Small intestine (tissue), 7 donors: ENCODE results near the gene IGF1R. TPM values are rescaled to one million over a fixed set of nuclear protein-coding genes. Genes with fewer than 3 reads are reported as not detected.

Source experiments
- DNase-seq, 2 donors: peaks; one replicate each; pipeline versions ENCODE4 v3.0.0 to v3.0.0-alpha.2; 2013
- FAIRE-seq: peaks from 2 replicates; lab custom pipeline; 2012; peaks lifted over from hg19 to GRCh38; lab: Jason Lieb, UNC
- H3K27ac ChIP-seq, 3 donors: one replicate each; pipeline ENCODE4 v1.5.1; 2013; ENCODE audit warnings: low read length in 2 of 3, mild to moderate bottlenecking in 2 of 3, control low read depth in 1 of 3, inconsistent platforms in 1 of 3, low read depth in 1 of 3, moderate library complexity in 1 of 3
- H3K27me3 ChIP-seq, 3 donors: one replicate each; pipeline ENCODE4 v1.6.1; 2013; ENCODE audit warnings: low read length in 3 of 3, inconsistent platforms in 1 of 3; ENCODE audit not compliant: control insufficient read depth in 3 of 3, insufficient read depth in 3 of 3
- H3K36me3 ChIP-seq, 3 donors: one replicate each; pipeline ENCODE4 v1.6.1; 2013; ENCODE audit warnings: low read length in 3 of 3, inconsistent platforms in 1 of 3, low read depth in 1 of 3, mild to moderate bottlenecking in 1 of 3, moderate library complexity in 1 of 3; ENCODE audit not compliant: control insufficient read depth in 3 of 3, insufficient read depth in 2 of 3
- H3K4me1 ChIP-seq, 3 donors: one replicate each; pipeline ENCODE4 v1.6.1; 2013; ENCODE audit warnings: low read length in 2 of 3, inconsistent platforms in 1 of 3, low read depth in 1 of 3, mild to moderate bottlenecking in 1 of 3, moderate library complexity in 1 of 3; ENCODE audit not compliant: control insufficient read depth in 3 of 3, insufficient read depth in 2 of 3
- H3K4me3 ChIP-seq, 3 donors: one replicate each; pipeline ENCODE4 v1.5.1; 2013; ENCODE audit warnings: low read length in 3 of 3, control low read depth in 1 of 3, inconsistent platforms in 1 of 3, low read depth in 1 of 3, mild to moderate bottlenecking in 1 of 3, moderate library complexity in 1 of 3
- H3K9me3 ChIP-seq, 2 donors: one replicate each; pipeline ENCODE4 v1.6.1; 2013; ENCODE audit warnings: low read depth in 1 of 2, low read length in 1 of 2; ENCODE audit not compliant: control insufficient read depth in 2 of 2, insufficient read depth in 1 of 2
- WGBS, 3 donors: extraction: QIAGEN DNeasy Blood & Tissue Kit; methylation state at CpG; one replicate each; pipeline ENCODE4 v1.1.7; 2013; 5-methylcytosine and 5-hydroxymethylcytosine counted together
- polyA plus RNA-seq, 4 donors: library from polyadenylated mRNA; stranded (reverse) in 3 of 4; unstranded in 1 of 4; fragments of 200-250 nt in 3 of 4; fragments of 120-200 nt in 1 of 4; gene quantifications; one replicate each; pipeline versions ENCODE4 v1.2.1 to v1.2.3, GENCODE V29; 2013
- donor health status: healthy with polysubstance abuse.
- donor health status: control.
- donor health status: control.
- donor health status: Bipolar disorder and iron deficiency.
- donor health status: healthy.

The IGF1R gene
- polyA plus RNA-seq, 4 donors, result 0.54 to 27.9 (median 3.8) TPM

DNA sequence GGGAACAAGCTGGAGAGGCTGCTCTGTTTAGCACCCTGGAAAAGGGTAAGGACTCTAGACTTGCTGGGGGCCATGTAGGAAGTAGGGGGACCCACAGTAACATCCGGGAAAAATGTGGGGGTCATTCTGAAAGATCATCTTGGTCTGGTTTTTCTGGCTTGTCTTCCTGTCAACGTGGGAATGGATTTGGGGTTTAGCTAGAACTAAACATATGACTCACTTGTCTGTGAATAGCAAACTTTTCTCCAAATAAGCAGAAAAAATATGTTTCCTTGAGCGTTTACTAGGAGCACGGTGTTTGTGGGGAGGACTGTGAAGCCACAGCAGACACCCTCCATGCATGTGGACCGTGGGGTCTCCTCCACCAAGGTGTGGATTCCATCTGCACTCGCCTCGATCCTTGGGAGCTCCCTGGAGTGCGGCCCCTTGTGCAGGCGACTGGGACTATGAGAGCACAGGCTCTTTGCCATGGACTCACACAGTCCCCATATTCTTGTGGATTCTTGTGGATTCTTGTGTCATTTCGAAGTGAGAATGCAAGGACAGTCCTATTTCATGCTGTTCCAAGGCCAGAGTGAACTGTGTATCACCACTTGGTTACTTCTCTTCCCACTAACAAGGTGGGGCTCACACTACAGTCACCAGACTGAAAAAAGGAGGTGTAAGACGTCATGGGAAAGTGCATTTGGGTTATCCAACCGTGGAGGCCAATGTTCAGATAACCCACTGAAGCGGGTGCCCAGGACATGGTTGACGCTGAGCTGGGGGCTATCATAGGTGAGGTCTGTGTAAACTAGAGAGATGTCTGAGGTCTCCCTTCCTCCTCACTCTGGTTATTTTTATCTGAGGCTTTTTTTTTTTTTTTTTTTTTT, 333.7 kb downstream of the IGF1R start:
- H3K36me3 ChIP-seq, result no peaks in the 10 kb centered on the region
- peak overlapping the region in 1 of 3 donors; percentile 74 for H3K27ac ChIP-seq
- DNase-seq, result no peak
- H3K27me3 ChIP-seq, result no peaks in the 10 kb centered on the region
- peaks cover 0 to 6% of the 10 kb centered on the region in 2 donors for H3K9me3 ChIP-seq
- H3K4me1 ChIP-seq, result no peaks in the 10 kb centered on the region
- no peak for FAIRE-seq
- no peak overlapping the region for H3K4me3 ChIP-seq
- WGBS, 3 donors, result 70 to 75% (median 75%) methylated on average over 14 of the region's 14 CpGs

DNA sequence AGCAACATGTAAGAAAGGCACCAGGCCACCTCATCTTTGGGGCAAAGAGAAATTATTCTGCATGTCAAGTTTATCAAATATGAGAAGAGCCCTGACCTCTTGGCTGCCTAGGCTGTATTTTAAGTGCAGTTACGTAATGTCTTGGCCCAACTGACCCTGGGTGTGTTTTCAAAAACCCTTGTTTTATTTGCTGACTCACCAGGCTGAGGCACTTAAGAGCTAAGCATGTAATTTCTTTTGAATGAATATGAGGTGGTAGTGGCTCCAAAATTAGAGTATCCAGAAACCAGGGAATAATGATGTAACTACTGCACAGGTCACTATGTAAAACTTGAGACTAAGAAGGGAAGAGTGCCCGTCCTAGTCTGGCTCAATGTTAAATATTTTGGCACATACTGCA, 335.0 kb downstream of the IGF1R start:
- no peaks in the 10 kb centered on the region for H3K4me1 ChIP-seq
- H3K27me3 ChIP-seq, result no peaks in the 10 kb centered on the region
- H3K36me3 ChIP-seq, result no peaks in the 10 kb centered on the region
- FAIRE-seq, result no peak
- no peak overlapping the region for H3K27ac ChIP-seq
- H3K4me3 ChIP-seq, result no peak overlapping the region
- peaks cover 0 to 12% of the 10 kb centered on the region in 2 donors for H3K9me3 ChIP-seq
- 45 to 56% (median 50%) methylated on average over 2 of the region's 2 CpGs for WGBS, 3 donors
- DNase-seq, result no peak

DNA sequence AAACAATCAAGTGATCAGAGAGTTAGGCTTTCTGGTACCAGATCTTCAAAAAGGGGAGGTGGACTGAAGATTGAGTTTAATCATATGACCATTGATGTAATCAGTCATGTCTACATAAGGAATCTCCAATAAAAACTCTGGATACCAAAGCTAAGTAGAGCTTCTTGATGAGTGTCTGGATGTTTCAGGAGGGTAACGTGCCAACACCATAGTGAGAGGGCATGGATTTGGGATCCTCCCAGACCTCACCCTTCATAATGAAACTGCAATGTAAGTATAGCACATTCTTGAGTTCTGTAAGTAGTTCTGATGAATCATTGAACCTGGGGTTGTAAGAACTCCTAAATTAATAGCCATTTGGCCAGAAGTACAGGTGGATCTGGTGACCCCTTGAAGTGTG, 337.9 kb downstream of the IGF1R start:
- H3K4me1 ChIP-seq, result no peaks in the 10 kb centered on the region
- no peaks in the 10 kb centered on the region for H3K27me3 ChIP-seq
- no peaks in the 10 kb centered on the region for H3K36me3 ChIP-seq
- DNase-seq (no peak), FAIRE-seq (no peak)
- H3K9me3 ChIP-seq, result peaks cover 0 to 12% of the 10 kb centered on the region in 2 donors
- no peak overlapping the region for H3K27ac ChIP-seq
- WGBS, 3 donors, result 86 to 94% (median 87%) methylated on average over 1 of the region's 1 CpG
- no peak overlapping the region for H3K4me3 ChIP-seq

DNA sequence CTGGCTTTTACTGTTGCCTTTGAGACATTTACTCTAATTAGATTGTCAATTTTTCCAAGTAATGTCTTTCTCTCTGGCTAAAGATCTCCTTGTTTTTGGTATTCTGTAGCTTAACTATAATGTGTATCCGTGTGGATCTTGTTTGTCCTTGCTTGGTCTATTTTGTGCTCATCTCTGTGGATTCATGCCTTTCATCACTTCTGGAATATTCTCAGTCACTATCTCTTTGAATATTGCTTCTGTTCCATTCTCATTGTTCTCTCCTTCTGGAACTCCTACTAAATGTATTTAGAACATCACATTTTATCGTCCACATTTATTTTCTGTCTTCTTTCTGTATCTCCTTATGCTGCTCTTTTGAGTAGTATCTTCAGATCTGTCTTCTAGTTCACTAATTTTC, 346.6 kb downstream of the IGF1R start:
- Histone ChIP-seq H3K4me1 (no peaks in the 10 kb centered on the region), H3K4me3 (no peak overlapping the region), H3K36me3 (no peaks in the 10 kb centered on the region), H3K27ac (no peak overlapping the region), H3K9me3 (no peaks in the 10 kb centered on the region), H3K27me3 (no peaks in the 10 kb centered on the region)
- DNase-seq (no peak), FAIRE-seq (no peak)
- 90 to 95% (median 94%) methylated on average over 2 of the region's 2 CpGs for WGBS, 3 donors

DNA sequence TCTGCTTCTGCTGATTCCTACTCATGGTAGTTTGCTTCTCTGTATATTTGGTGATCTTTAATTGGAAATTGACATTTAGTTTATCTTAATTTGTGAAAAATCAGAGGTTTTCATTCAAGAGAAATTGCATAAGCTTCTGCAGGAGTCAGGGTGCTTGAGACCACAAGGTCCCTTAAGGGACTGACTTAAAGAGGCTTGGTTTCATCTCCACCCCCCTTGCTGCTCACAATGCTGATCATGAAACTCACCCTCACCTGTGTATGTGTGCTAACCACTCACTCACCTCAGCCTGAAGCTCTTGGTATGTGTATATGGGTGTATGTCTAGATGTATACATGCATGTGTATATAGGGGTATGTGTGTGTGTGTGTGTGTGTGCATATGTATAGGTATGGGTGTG, 347.8 kb downstream of the IGF1R start:
- no peak for DNase-seq
- Histone ChIP-seq H3K9me3 (no peaks in the 10 kb centered on the region), H3K36me3 (no peaks in the 10 kb centered on the region), H3K4me3 (no peak overlapping the region), H3K4me1 (no peaks in the 10 kb centered on the region), H3K27ac (no peak overlapping the region), H3K27me3 (no peaks in the 10 kb centered on the region)
- no peak for FAIRE-seq

DNA sequence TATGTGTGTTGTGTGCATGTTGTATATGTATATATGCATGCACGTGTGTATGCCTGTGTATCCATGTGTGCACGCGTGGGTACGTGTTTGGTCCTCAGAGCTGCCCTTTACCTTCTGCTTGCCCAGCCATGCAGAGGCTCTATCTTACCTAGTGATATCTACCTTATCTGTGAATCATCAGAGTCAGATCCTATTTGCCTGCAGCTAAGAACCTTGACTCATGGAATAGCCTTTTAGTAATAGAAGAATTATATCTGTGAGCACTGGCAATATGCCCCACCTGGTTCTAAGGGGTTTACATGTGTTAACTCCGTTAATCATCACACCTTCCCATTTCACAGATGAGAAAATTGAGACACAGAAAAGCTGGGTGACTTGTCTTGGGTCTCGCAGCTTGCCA, 348.3 kb downstream of the IGF1R start:
- DNase-seq, result no peak
- no peak for FAIRE-seq
- WGBS, 3 donors, result 89 to 91% (median 89%) methylated on average over 6 of the region's 6 CpGs

DNA sequence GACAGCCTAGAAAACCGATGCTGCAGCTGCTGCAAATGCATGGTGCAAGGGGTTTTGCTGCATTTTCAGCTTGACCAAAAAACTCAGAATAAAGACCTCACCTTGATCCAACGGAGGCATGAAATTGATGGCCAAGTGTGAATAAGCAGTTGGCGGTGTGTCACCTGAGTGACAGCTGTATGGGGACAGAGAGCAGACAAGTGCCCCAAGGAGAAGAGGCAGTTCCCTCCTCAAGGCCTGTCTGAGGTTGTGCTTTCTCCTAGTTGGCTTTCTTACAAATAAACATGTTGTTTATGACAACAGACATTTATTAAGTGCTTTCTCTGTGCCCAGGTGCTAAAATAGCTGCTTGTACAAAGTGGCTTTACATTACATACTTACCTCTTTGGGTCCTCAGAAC, 349.0 kb downstream of the IGF1R start:
- 84 to 86% (median 84%) methylated on average over 3 of the region's 3 CpGs for WGBS, 3 donors
- H3K36me3 ChIP-seq, result no peaks in the 10 kb centered on the region
- no peaks in the 10 kb centered on the region for H3K9me3 ChIP-seq
- DNase-seq (no peak), FAIRE-seq (no peak)
- no peak overlapping the region for H3K4me3 ChIP-seq
- H3K4me1 ChIP-seq, result no peaks in the 10 kb centered on the region
- H3K27ac ChIP-seq, result no peak overlapping the region
- H3K27me3 ChIP-seq, result no peaks in the 10 kb centered on the region

More for the DNA sequence above, 348.3 kb downstream of the IGF1R start:
- no peak overlapping the region for H3K27ac ChIP-seq
- H3K27me3 ChIP-seq, result no peaks in the 10 kb centered on the region
- no peak overlapping the region for H3K4me3 ChIP-seq
- no peaks in the 10 kb centered on the region for H3K4me1 ChIP-seq
- no peaks in the 10 kb centered on the region for H3K36me3 ChIP-seq
- no peaks in the 10 kb centered on the region for H3K9me3 ChIP-seq

DNA sequence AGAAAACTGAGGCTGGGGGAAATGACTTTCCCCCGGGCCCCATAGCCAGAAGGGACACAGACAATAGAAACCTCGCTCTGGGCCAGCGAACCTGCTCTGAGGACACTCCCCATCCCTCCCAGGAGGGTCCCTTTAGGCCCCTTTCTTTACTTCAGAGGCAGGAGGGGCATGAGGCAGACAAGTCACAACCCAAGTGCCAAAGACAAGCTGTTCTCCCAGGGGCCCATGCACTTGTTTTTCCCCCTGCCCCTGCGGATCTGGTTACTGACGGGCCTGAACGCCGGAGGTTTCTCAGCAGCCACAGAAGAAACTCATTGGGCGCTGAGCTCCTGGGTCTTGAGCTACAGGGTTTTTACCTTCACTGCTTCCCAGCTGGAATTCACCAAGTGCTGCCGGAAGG, 349.4 kb downstream of the IGF1R start:
- DNase-seq, result no peak
- no peak overlapping the region for H3K4me3 ChIP-seq
- no peaks in the 10 kb centered on the region for H3K36me3 ChIP-seq
- 82 to 89% (median 88%) methylated on average over 9 of the region's 9 CpGs for WGBS, 3 donors
- FAIRE-seq, result no peak
- no peak overlapping the region for H3K27ac ChIP-seq
- no peaks in the 10 kb centered on the region for H3K9me3 ChIP-seq
- H3K4me1 ChIP-seq, result no peaks in the 10 kb centered on the region
- H3K27me3 ChIP-seq, result no peaks in the 10 kb centered on the region

DNA sequence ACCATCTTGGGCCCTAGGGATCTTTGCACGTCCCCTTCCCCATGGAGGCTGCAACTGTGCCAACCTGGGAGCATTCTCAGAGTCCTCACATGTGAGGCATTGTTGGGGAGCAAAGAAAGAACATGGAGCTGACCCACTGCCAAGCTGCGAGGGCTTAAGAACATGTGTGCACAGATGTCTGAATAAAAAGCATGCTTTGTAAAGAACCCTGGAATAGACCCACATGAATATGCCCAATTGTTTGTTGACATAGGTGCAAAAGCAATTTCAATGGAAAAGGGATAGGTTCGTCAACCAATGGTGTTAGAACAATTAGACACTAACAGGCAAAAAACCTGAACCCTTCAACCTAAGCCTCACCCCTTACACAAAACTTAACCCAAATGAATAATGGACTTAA, 349.9 kb downstream of the IGF1R start:
- no peaks in the 10 kb centered on the region for H3K9me3 ChIP-seq
- no peaks in the 10 kb centered on the region for H3K4me1 ChIP-seq
- no peaks in the 10 kb centered on the region for H3K27me3 ChIP-seq
- 69 to 85% (median 78%) methylated on average over 3 of the region's 3 CpGs for WGBS, 3 donors
- no peak overlapping the region for H3K27ac ChIP-seq
- no peak overlapping the region for H3K4me3 ChIP-seq
- H3K36me3 ChIP-seq, result no peaks in the 10 kb centered on the region
- DNase-seq, result no peak
- FAIRE-seq, result no peak
